Type B pancreatic cell (in vitro differentiated cells): ENCODE data around the gene RBM17. TPM values are rescaled to one million over a fixed set of nuclear protein-coding genes. Genes with fewer than 3 reads are reported as not detected.

Experiments used
- DNase-seq: peaks from one replicate; pipeline ENCODE4 v3.0.0; 2021; ENCODE audit warnings: mixed read lengths; ENCODE audit not compliant: unreplicated experiment; ENCODE audit errors: extremely low spot score
- H3K27ac Mint-ChIP-seq: 2 replicates; pipeline ENCODE4 v1.8.0; 2021; ENCODE audit warnings: mild to moderate bottlenecking, mixed read lengths
- H3K27me3 Mint-ChIP-seq: 2 replicates; pipeline ENCODE4 v1.8.0; 2021; ENCODE audit warnings: mixed read lengths
- H3K36me3 Mint-ChIP-seq: 2 replicates; pipeline ENCODE4 v1.8.0; 2021; ENCODE audit warnings: mixed read lengths
- H3K4me1 Mint-ChIP-seq: one replicate; pipeline ENCODE4 v1.8.0; 2021; ENCODE audit warnings: mixed read lengths; ENCODE audit not compliant: unreplicated experiment
- H3K4me3 Mint-ChIP-seq: 2 replicates; pipeline ENCODE4 v1.8.0; 2021; ENCODE audit warnings: mild to moderate bottlenecking, mixed read lengths
- H3K9me3 Mint-ChIP-seq: 2 replicates; pipeline ENCODE4 v1.8.0; 2021; ENCODE audit warnings: mixed read lengths
- total RNA-seq: library from RNA; stranded (reverse); gene quantifications from 2 replicates; pipeline ENCODE4 v1.2.1, GENCODE V29; 2021; ENCODE audit warnings: low replicate concordance
- TF ChIP-seq, protein P1 (sequence below): fragments of 200-600 bp; sonication (generic); conservative IDR thresholded peaks from 2 replicates; pipeline ENCODE4 v1.5.0; 2021; ENCODE audit warnings: antibody characterized with exemption, mild to moderate bottlenecking

RBM17 gene
- total RNA-seq, 1 donor from 2014 or later, result 105 TPM

DNA sequence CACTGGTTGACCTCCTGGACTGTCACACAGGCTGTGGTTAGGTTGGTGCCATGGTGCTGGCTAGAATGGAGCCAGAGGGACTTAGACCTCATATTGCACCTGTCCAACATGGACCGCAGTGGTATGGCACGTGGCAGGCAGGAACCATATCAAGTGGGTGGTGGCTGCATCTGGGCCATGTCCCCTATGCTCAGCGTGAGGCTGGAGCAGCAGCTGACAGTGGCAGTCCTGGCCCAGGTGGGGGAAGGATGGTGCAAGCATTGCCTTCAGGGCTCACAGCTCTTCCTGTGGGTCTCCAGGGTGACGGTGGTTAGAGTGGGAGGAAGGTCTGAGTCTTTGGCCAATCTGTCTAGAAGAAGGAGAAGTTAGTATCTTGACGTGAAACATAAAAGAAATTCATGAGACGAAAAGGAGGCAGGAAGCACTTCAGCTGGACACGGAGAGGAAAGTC is 59.4 kb downstream of the RBM17 start:
- H3K27ac Mint-ChIP-seq, result no peak overlapping the region

DNA sequence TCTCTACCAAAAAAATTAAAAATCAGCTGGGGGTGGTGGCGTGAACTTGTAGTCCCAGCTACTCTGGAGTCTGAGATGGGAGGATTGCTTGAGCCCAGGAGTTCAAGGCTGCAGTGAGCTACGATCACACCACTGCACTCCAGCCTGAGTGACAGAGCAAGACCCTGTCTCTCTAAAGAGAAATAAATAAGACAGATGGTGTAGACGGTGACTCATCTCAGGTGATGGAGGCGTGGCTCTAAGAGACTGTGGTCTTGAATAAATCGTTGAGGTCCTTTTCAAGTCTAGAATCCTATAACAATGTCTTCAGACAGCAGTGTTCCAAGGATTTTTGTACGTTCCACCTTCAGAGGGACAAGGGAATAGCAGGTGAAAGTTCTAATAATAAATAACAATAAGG is 60.1 kb downstream of the RBM17 start:
- DNase-seq, result no peak
- Mint-ChIP-seq H3K27ac (no peak overlapping the region), H3K4me3 (no peak overlapping the region), H3K9me3 (no peaks in the 10 kb centered on the region), H3K4me1 (peaks cover 16% of the 10 kb centered on the region), H3K27me3 (peaks cover 21% of the 10 kb centered on the region), H3K36me3 (peaks cover 15% of the 10 kb centered on the region)
- TF ChIP-seq, protein P1, sequence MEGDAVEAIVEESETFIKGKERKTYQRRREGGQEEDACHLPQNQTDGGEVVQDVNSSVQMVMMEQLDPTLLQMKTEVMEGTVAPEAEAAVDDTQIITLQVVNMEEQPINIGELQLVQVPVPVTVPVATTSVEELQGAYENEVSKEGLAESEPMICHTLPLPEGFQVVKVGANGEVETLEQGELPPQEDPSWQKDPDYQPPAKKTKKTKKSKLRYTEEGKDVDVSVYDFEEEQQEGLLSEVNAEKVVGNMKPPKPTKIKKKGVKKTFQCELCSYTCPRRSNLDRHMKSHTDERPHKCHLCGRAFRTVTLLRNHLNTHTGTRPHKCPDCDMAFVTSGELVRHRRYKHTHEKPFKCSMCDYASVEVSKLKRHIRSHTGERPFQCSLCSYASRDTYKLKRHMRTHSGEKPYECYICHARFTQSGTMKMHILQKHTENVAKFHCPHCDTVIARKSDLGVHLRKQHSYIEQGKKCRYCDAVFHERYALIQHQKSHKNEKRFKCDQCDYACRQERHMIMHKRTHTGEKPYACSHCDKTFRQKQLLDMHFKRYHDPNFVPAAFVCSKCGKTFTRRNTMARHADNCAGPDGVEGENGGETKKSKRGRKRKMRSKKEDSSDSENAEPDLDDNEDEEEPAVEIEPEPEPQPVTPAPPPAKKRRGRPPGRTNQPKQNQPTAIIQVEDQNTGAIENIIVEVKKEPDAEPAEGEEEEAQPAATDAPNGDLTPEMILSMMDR, result no peak

More for the DNA sequence above, 59.4 kb downstream of the RBM17 start:
- no peak for DNase-seq
- Mint-ChIP-seq H3K4me3 (peak overlapping the region; percentile 34), H3K4me1 (peaks cover 19% of the 10 kb centered on the region), H3K9me3 (no peaks in the 10 kb centered on the region), H3K36me3 (peaks cover 13% of the 10 kb centered on the region), H3K27me3 (peaks cover 25% of the 10 kb centered on the region)
- TF ChIP-seq, protein P1, result no peak

DNA sequence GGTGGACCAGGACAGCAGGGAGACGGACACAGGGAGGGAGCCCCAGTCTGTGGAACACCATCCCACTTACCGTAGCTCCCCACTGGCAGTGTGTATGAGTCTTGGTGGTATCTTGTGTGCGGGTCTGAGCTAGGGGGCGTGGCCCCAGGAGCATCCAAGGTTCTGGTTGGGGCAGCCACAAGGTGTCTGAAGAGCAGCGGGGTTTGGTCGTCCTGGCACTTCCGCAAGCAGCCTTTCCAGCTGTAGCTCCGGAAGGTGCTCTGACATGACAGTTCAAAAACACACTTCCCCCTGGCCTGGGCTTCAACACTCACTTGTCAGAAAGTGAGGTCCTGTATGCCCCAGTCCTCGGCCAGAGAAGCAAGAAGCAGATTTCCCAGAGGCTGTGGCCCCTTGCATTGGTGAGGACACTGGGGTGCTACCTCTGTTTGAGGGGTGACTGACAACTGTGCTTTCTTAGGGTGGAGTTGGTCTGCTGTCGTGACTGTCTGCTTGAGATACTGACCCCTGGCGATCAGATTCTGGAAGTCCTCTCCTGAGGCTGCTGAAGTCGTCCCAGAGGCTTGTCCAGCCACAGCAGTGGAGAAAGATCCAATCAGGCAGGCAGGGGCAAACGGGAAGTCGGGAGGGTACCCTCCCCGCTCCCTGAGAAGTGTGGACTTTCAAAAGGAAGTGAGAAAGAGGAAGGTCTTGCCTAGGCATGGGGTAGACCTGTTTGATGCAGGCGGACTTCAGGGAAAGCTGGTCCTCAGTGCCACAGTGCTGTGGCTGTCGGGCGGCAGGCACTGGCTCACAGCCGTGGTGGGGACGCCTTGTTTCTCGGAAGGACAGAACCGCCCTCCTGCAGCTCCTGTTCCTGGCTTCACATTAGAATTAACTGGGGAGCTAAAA is 62.5 kb downstream of the RBM17 start:
- Mint-ChIP-seq H3K27ac (no peak overlapping the region), H3K27me3 (peaks cover 18% of the 10 kb centered on the region), H3K4me1 (peaks cover 16% of the 10 kb centered on the region), H3K4me3 (peak overlapping the region; percentile 22), H3K36me3 (peaks cover 15% of the 10 kb centered on the region), H3K9me3 (no peaks in the 10 kb centered on the region)
- TF ChIP-seq, protein P1, result peak; percentile 73
- no peak for DNase-seq

GRCh38 chr10:6153845-6154244 is 65.0 kb downstream of the RBM17 start:
- no peak overlapping the region for H3K4me3 Mint-ChIP-seq
- DNase-seq, result no peak

GRCh38 chr10:6154566-6154965 is 65.7 kb downstream of the RBM17 start:
- Mint-ChIP-seq H3K27me3 (peaks cover 3% of the 10 kb centered on the region), H3K27ac (no peak overlapping the region), H3K4me3 (no peak overlapping the region), H3K4me1 (peaks cover 10% of the 10 kb centered on the region), H3K36me3 (peaks cover 9% of the 10 kb centered on the region), H3K9me3 (no peaks in the 10 kb centered on the region)
- TF ChIP-seq, protein P1, result no peak
- no peak for DNase-seq

More at GRCh38 chr10:6153845-6154244, 65.0 kb downstream of the RBM17 start:
- Mint-ChIP-seq H3K27me3 (peaks cover 3% of the 10 kb centered on the region), H3K27ac (no peak overlapping the region), H3K36me3 (peaks cover 10% of the 10 kb centered on the region), H3K4me1 (peaks cover 10% of the 10 kb centered on the region), H3K9me3 (no peaks in the 10 kb centered on the region)
- TF ChIP-seq, protein P1, result no peak
